ENCODE measurements around the gene DERA.
"Not testable (repeated sequence)": the region's sequence is repeated elsewhere in the genome, so short reads cannot be mapped to it uniquely, and the experiment has no call there.

Gene DERA

DNA sequence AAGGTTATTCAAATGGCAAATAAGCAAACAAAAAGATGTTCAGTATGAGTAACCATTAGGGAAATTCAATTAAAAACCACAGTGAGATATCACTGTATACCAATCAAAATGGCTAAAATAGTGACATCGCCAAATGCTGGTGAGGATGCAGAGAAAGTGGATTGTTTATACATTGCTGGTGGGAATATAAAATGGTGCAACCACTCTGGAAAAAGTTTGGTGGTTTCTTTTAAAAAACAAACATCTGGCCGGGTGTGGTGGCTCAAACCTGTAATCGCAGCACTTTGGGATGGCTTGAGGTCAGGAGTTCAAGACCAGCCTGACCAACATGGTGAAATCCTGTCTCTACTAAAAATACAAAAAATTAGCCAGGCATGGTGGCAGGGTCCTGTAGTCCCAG, 42.9 kb upstream of the DERA start:
- H3K9me3 ChIP-seq = no peaks in the 10 kb centered on the region
- H3K27ac ChIP-seq = no peak overlapping the region
- no peaks in the 10 kb centered on the region for H3K27me3 ChIP-seq
- H3K4me1 ChIP-seq (ENCODE audit: control insufficient read depth in 1 of 2, insufficient read depth in 1 of 2, low read depth in 1 of 2, low read length in 1 of 2) = no peaks in the 10 kb centered on the region
- no peak overlapping the region for H3K4me3 ChIP-seq (ENCODE audit: low read depth in 1 of 2, low read length in 1 of 2)
- H3K36me3 ChIP-seq = no peaks in the 10 kb centered on the region
- TF ChIP-seq, protein P1, sequence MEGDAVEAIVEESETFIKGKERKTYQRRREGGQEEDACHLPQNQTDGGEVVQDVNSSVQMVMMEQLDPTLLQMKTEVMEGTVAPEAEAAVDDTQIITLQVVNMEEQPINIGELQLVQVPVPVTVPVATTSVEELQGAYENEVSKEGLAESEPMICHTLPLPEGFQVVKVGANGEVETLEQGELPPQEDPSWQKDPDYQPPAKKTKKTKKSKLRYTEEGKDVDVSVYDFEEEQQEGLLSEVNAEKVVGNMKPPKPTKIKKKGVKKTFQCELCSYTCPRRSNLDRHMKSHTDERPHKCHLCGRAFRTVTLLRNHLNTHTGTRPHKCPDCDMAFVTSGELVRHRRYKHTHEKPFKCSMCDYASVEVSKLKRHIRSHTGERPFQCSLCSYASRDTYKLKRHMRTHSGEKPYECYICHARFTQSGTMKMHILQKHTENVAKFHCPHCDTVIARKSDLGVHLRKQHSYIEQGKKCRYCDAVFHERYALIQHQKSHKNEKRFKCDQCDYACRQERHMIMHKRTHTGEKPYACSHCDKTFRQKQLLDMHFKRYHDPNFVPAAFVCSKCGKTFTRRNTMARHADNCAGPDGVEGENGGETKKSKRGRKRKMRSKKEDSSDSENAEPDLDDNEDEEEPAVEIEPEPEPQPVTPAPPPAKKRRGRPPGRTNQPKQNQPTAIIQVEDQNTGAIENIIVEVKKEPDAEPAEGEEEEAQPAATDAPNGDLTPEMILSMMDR (IDR thresholded peaks at IDR 0.05) = no peak

DNA sequence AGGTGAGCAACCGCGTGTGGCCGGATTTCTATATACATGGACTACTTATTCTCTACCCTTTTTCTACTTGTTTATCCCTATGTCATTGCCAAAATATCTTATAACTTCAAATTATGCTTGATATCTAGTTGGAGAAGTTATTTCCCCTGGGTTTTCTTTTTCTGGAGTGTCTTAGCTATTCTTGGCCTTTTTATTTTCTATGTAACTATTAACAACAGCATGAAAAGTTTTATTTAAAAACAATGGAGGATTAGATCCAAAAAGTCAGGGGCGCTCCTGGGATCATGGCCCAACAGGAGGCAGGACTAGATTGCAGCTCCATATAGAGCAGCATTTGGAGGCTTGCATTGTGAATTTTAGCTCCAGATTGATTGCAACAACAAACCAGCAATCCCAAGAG, 37.6 kb upstream of the DERA start:
- peaks cover 0 to 4% of the 10 kb centered on the region in 2 experiments for H3K4me1 ChIP-seq (ENCODE audit: control insufficient read depth in 1 of 2, insufficient read depth in 1 of 2, low read depth in 1 of 2, low read length in 1 of 2)
- no peaks in the 10 kb centered on the region for H3K27me3 ChIP-seq
- H3K9me3 ChIP-seq = no peaks in the 10 kb centered on the region
- no peaks in the 10 kb centered on the region for H3K36me3 ChIP-seq
- no peak overlapping the region for H3K27ac ChIP-seq
- TF ChIP-seq, protein P1 (IDR thresholded peaks at IDR 0.05) = no peak
- no peak overlapping the region for H3K4me3 ChIP-seq (ENCODE audit: low read depth in 1 of 2, low read length in 1 of 2)

DNA sequence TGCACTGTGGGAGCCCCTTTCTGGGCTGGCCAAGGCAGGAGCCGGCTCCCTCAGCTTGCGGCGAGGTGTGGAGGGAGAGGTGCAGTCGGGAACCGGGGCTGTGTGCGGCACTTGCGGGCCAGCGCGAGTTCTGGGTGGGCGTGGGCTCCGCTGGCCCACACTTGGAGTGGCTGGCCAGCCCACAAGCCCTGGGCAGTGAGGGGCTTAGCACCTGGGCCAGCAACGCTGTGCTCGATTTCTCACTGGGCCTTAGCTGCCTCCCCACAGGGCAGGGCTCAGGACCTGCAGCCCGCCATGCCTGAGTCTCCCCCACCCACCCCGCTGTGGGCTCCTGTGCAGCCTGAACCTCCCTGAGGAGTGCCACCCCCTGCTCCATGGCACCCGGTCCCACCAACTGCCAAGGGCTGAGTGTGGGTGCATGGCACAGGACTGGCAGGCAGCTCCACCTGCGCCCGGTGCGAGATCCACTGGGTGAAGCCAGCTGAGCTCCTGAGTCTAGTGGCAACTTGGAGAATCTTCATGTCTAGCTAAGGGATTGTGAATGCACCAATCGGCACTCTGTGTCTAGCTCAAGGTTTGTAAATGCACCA, 36.5 kb upstream of the DERA start:
- H3K36me3 ChIP-seq; H3K9me3 ChIP-seq; H3K4me3 ChIP-seq (ENCODE audit: low read depth in 1 of 2, low read length in 1 of 2); H3K27ac ChIP-seq; H3K27me3 ChIP-seq; H3K4me1 ChIP-seq (ENCODE audit: control insufficient read depth in 1 of 2, insufficient read depth in 1 of 2, low read depth in 1 of 2, low read length in 1 of 2): not testable (repeated sequence)

DNA sequence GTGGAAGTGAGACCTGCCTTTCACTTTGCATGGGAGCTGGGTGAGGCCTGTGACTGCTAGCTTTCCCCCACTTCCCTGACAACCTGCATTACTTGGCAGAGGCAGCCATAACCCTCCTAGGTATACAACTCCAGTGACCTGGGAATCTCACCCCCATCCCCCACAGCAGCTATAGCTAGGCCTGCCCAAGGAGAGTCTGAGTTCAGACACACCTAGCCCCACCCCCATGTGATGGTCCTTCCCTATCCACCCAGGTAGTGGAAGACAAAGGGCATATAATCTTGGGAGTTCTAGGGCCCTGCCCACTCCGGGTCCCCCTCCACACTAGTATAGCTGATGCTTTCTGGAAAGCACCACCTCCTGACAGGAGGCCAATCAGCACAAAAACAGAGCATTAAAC, 35.3 kb upstream of the DERA start:
- no peaks in the 10 kb centered on the region for H3K27me3 ChIP-seq
- H3K27ac ChIP-seq = no peak overlapping the region
- no peak overlapping the region for H3K4me3 ChIP-seq (ENCODE audit: low read depth in 1 of 2, low read length in 1 of 2)
- TF ChIP-seq, protein P1 (IDR thresholded peaks at IDR 0.05) = no peak
- peaks cover 0 to 4% of the 10 kb centered on the region in 2 experiments for H3K4me1 ChIP-seq (ENCODE audit: control insufficient read depth in 1 of 2, insufficient read depth in 1 of 2, low read depth in 1 of 2, low read length in 1 of 2)
- no peaks in the 10 kb centered on the region for H3K36me3 ChIP-seq
- no peaks in the 10 kb centered on the region for H3K9me3 ChIP-seq

DNA sequence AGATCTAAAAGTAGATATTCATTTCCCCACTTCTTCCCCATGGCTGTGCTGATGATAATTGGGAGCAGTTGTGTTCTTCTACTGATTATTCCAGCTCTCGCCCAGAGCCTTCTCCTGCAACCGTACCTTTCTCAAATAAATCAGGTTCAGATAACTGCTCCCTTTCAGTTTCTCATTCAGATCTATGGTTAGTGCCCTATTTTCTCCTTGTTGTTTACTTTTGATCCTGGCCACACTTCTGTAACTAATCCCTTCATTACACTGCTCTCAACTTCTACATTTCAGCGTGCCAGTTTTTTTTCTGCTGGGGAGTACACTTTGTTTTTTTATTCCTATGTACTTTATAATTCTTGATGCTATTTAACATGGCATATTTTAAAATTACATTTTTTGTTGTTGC, 31.7 kb upstream of the DERA start:
- TF ChIP-seq, protein P1 (IDR thresholded peaks at IDR 0.05) = no peak
- H3K9me3 ChIP-seq = no peaks in the 10 kb centered on the region
- H3K36me3 ChIP-seq = no peaks in the 10 kb centered on the region
- peaks cover 19 to 23% of the 10 kb centered on the region in 2 experiments for H3K4me1 ChIP-seq (ENCODE audit: control insufficient read depth in 1 of 2, insufficient read depth in 1 of 2, low read depth in 1 of 2, low read length in 1 of 2)
- no peaks in the 10 kb centered on the region for H3K27me3 ChIP-seq
- H3K4me3 ChIP-seq (ENCODE audit: low read depth in 1 of 2, low read length in 1 of 2) = no peak overlapping the region
- no peak overlapping the region for H3K27ac ChIP-seq

DNA sequence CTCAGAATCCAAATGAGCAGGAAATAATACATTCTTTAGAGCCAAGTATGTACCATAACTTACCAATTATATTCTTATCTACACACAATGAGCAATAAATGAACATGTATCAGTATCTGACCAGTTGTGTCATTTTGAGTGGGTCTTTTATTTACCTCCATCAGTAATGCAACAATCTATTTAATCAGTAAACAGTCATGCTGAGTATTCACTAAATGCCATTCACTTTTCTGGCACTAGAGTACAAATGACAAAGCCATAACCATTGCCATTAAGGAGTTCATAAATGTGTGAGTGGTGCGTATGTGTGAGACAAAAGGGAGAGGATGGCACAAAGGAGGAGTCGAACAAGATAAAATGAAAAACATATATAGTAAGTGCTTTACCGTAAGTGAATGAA, 30.4 kb upstream of the DERA start:
- TF ChIP-seq, protein P1 (IDR thresholded peaks at IDR 0.05) = no peak
- Histone ChIP-seq H3K27me3 (no peaks in the 10 kb centered on the region), H3K4me3 (ENCODE audit: low read depth in 1 of 2, low read length in 1 of 2) (no peak overlapping the region)

More for the DNA sequence above, 30.4 kb upstream of the DERA start:
- no peaks in the 10 kb centered on the region for H3K36me3 ChIP-seq
- H3K9me3 ChIP-seq = no peaks in the 10 kb centered on the region
- H3K27ac ChIP-seq = no peak overlapping the region
- H3K4me1 ChIP-seq (ENCODE audit: control insufficient read depth in 1 of 2, insufficient read depth in 1 of 2, low read depth in 1 of 2, low read length in 1 of 2) = peaks cover 19 to 20% of the 10 kb centered on the region in 2 experiments

Data from neutrophil (primary cell).